SIG-M5 treated with dmso at 0.1 percent for 504 hours (cell line): ENCODE measurements around the gene HMG20A.

Source experiments
- DNase-seq: peaks from one replicate; lab custom pipeline; 2025; ENCODE audit not compliant: unreplicated experiment; lab: John Stamatoyannopoulos, UW

HMG20A gene

DNA sequence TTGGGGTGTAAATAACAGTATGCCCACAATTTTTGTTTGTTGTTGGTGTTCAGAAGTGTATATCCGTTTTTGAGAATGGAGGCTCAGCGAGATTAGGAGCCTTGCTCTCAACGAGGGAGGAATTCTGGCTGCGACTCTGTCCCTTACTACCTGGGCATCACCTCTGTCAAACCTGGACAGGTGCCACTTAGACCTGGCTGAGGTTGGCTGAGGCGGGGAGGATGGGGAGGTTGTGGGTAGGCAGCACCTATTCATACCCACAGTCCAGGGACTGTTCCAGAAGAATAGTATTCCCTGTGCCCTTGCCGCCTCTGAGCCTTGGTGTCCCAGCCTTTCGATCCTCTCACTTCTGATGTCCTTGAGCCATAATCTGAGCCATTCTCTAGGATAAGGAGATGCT is 112.2 kb downstream of the HMG20A start:
- DNase-seq, result no peak

DNA sequence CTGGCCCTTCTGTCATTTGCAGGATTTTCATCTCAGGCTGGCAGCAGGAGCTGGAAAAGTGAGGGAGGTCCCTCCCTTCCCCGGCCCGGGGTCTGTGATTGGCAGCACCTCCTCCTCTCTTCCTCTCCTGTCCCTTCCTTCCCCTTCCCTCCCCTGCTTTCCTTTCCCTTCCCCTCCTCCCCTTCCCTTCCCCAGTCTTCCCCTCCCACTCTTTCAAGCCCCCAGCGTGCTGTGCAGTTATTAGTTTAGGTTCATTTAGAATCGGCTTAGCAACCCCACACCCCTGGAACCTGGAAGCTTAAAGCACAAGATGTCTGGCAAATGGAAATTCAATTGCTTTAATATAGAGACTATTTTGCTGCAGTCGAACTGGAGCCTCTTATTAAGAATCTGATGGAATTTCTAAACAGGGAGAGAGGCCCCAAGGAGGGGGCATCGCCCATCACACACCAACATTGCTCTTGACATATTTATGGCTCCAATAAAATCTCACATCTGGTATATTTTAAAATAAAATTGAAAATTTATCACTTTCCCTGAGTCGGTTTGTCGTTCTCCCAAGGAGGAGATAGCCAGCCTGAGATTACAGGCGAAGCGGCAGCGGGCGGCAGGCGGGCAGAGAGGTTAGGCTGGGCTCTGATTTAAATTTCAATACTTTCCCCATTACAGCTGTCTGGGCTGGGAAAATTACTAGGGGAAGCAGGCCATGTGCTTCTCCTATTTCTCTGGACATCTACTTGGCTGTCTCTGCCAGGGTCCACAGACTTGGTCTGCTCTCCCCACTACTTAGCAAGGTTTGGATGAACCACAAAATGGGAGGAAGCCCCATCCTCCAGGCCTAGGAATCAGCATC is 113.1 kb downstream of the HMG20A start:
- no peak for DNase-seq
